Measurements from ENCODE around the gene ASB11. TPM values are rescaled to one million over a fixed set of nuclear protein-coding genes. Genes with fewer than 3 reads are reported as not detected.

Gene ASB11
- total and polyA plus RNA-seq, 10 of the 15 experiments (the other 5 are each of a cell fraction or from before 2014, with no cell fraction given), result not detected

- no peak for TF ChIP-seq ZBTB33 (IDR thresholded peaks at IDR 0.05)
Observed at GRCh38 chrX:15271757-15272156, 43.7 kb downstream of the ASB11 start (continued).

- no peak within 1 kb of the TSS for H3K4me2 ChIP-seq (ENCODE audit: control insufficient read depth, insufficient read depth)
- 24% methylated on average over 15 of the region's 15 CpGs for WGBS (ENCODE audit: insufficient coverage, insufficient replicate concordance, low lambda C conversion rate, missing lambda C conversion rate)
- RAD21 ChIA-PET (ENCODE audit: unreplicated experiment), result no interaction called here
- no peak for DNase-seq (ENCODE audit: low read depth, low spot score)
- H3K27ac ChIP-seq (ENCODE audit: control insufficient read depth, insufficient read depth), result no peak within 1 kb of the TSS
- no peak within 1 kb of the TSS for H3K4me3 ChIP-seq
- no peaks in the 10 kb centered on the region for H3K79me2 ChIP-seq (ENCODE audit: control insufficient read depth, insufficient read depth, low read length)
- no peak for FAIRE-seq
- no peaks in the 10 kb centered on the region; the same call in 2 of the 3 replicates for H3K9me3 ChIP-seq (replicated peaks; ENCODE audit: control insufficient read depth, insufficient read depth, low read length)
- POLR2A ChIA-PET, result no interaction called here
- H4K20me1 ChIP-seq (ENCODE audit: control insufficient read depth, insufficient read depth), result no peaks in the 10 kb centered on the region
- CTCF ChIA-PET, result no interaction called here
- intact Hi-C loops (cut with micrococcal nuclease; ENCODE audit: unreplicated experiment) (no loop called here), in situ Hi-C loops (cut with MboI) (no loop called here)
- SMC1A ChIA-PET (ENCODE audit: uncharacterized antibody, unreplicated experiment), result no interaction called here
- no peak within 1 kb of the TSS for H3K9ac ChIP-seq (ENCODE audit: control insufficient read depth, insufficient read depth, low read length)
- H3K4me1 ChIP-seq (ENCODE audit: control insufficient read depth, insufficient read depth, low read length), result no peaks in the 10 kb centered on the region
- ATAC-seq, result peak; percentile 96
- peak within 1 kb of the TSS; percentile 61; the same call in 1 of the 2 replicates for H2AFZ ChIP-seq (ENCODE audit: control insufficient read depth, low read depth, low read length)
- no peaks in the 10 kb centered on the region for H3K36me3 ChIP-seq (ENCODE audit: control insufficient read depth in 2 of 2, insufficient read depth in 2 of 2, low read length in 1 of 2)
- no TSS peak for BruUV-seq (replicated peaks)
- H3K27me3 ChIP-seq (replicated peaks in 1 of 2; ENCODE audit: control insufficient read depth in 2 of 2, insufficient read depth in 2 of 2, low read length in 1 of 2), result no peaks in the 10 kb centered on the region
- no peak for TF ChIP-seq NR2F1 (conservative IDR thresholded peaks at IDR 0.05)
- no peak for TF ChIP-seq LARP7 (IDR thresholded peaks at IDR 0.05)
- peak; percentile 44 for TF ChIP-seq IKZF1 (conservative IDR thresholded peaks at IDR 0.05)
- TF ChIP-seq SRF (IDR thresholded peaks at IDR 0.05; ENCODE audit: low read depth in 2 of 2, low read length in 2 of 2), result no peak
- TF ChIP-seq CHD1 (IDR thresholded peaks at IDR 0.05; ENCODE audit: low read depth, low read length), result no peak
- no peak for TF ChIP-seq NRF1 (conservative IDR thresholded peaks at IDR 0.05; ENCODE audit: low read depth, low read length)
- no peak for TF ChIP-seq PKNOX1 (IDR thresholded peaks at IDR 0.05)
- TF ChIP-seq GATAD2B (conservative IDR thresholded peaks at IDR 0.05; ENCODE audit: low read depth), result no peak
- TF ChIP-seq EED (IDR thresholded peaks at IDR 0.05; ENCODE audit: low read depth), result no peak
- 0 out of 2 replicates have a peak, but pooled peaks have one; percentile 22 for TF ChIP-seq MTA2 (IDR thresholded peaks at IDR 0.05; ENCODE audit: low read depth)
- TF ChIP-seq DPF2 (IDR thresholded peaks at IDR 0.05), result 0 out of 2 replicates have a peak, but pooled peaks have one; percentile 21
- TF ChIP-seq IKZF2 (IDR thresholded peaks at IDR 0.05), result peak in 1 of 2 experiments; percentile 14; a peak in 1 of 4 replicates
- no peak for TF ChIP-seq ZBTB33 (IDR thresholded peaks at IDR 0.05)
- no peak for TF ChIP-seq ZNF217 (IDR thresholded peaks at IDR 0.05)
- TF ChIP-seq MEF2A (IDR thresholded peaks at IDR 0.05; ENCODE audit: insufficient read depth, low read depth, low read length), result no peak
- TF ChIP-seq RCOR1 (conservative IDR thresholded peaks at IDR 0.05; ENCODE audit: low read depth, low read length), result no peak
- no peak for TF ChIP-seq ETV6 (conservative IDR thresholded peaks at IDR 0.05 in 1 of 2, IDR thresholded peaks at IDR 0.05 in 1 of 2; ENCODE audit: borderline replicate concordance in 1 of 2, low read depth in 1 of 2)
- no peak for TF ChIP-seq KDM1A (IDR thresholded peaks at IDR 0.05; ENCODE audit: borderline replicate concordance)
Observed at GRCh38 chrX:15269618-15270521, 45.6 kb downstream of the ASB11 start, which contains the start of gene ASB9. Gene ASB9 (minus strand): TSS chrX:15270083. CDS start chrX:15269874, 209 bp downstream.

Data from GM12878 (cell line).